Measurements from ENCODE around the gene UBLCP1.

UBLCP1 gene

GRCh38 chr5:159324102-159324755 is 61.1 kb downstream of the UBLCP1 start:
- H3K4me3 ChIP-seq (ENCODE audit: low read depth, low read length): no peak overlapping the region
- peak; percentile 69 for DNase-seq (ENCODE audit: low read depth)
- TF ChIP-seq CTCF (conservative IDR thresholded peaks at IDR 0.05; ENCODE audit: low read depth, low read length): no peak

GRCh38 chr5:159324986-159325385 is 61.9 kb downstream of the UBLCP1 start:
- no peak overlapping the region for H3K4me3 ChIP-seq (ENCODE audit: low read depth, low read length)
- DNase-seq (ENCODE audit: low read depth): no peak
- no peak for TF ChIP-seq CTCF (conservative IDR thresholded peaks at IDR 0.05; ENCODE audit: low read depth, low read length)

GRCh38 chr5:159330131-159330800 is 67.2 kb downstream of the UBLCP1 start, which contains the start of gene IL12B:
Gene IL12B, minus strand, starts transcription at chr5:159330487. Its CDS starts 3,705 bp downstream, at chr5:159326782.
- no peak for TF ChIP-seq CTCF (conservative IDR thresholded peaks at IDR 0.05; ENCODE audit: low read depth, low read length)
- no peak for DNase-seq (ENCODE audit: low read depth)
- H3K4me3 ChIP-seq (ENCODE audit: low read depth, low read length): peak within 1 kb of the TSS; percentile 62

- DNase-seq (ENCODE audit: low read depth): peak; percentile 56
- TF ChIP-seq CTCF (conservative IDR thresholded peaks at IDR 0.05; ENCODE audit: low read depth, low read length): peak; percentile 76
- H3K4me3 ChIP-seq (ENCODE audit: low read depth, low read length): peak overlapping the region; percentile 62
These were observed 68.2 kb downstream of the UBLCP1 start for GRCh38 chr5:159331093-159331973.

GRCh38 chr5:159332800-159333544 is 69.9 kb downstream of the UBLCP1 start:
- no peak overlapping the region for H3K4me3 ChIP-seq (ENCODE audit: low read depth, low read length)
- TF ChIP-seq CTCF (conservative IDR thresholded peaks at IDR 0.05; ENCODE audit: low read depth, low read length): no peak
- DNase-seq (ENCODE audit: low read depth): no peak

- no peak overlapping the region for H3K4me3 ChIP-seq (ENCODE audit: low read depth, low read length)
- peak; percentile 42 for DNase-seq (ENCODE audit: low read depth)
- no peak for TF ChIP-seq CTCF (conservative IDR thresholded peaks at IDR 0.05; ENCODE audit: low read depth, low read length)
These were observed 70.4 kb downstream of the UBLCP1 start for GRCh38 chr5:159333545-159333925.

Data from choroid plexus epithelial cell (primary cell).